H1 (cell line): ENCODE results near the gene SETD1B. TPM values are rescaled to one million over a fixed set of nuclear protein-coding genes. Genes with fewer than 3 reads are reported as not detected.

Experiments used
- CREB1 ChIP-seq: IDR thresholded peaks from 2 replicates; pipeline ENCODE4 v1.6.1; 2012; ENCODE audit warnings: inconsistent platforms
- CTBP2 ChIP-seq: IDR thresholded peaks from 2 replicates; pipeline ENCODE4 v1.7.0; 2011; ENCODE audit warnings: borderline replicate concordance, mild to moderate bottlenecking, moderate library complexity, mixed read lengths, low read length; ENCODE audit not compliant: insufficient read depth, insufficient read length
- GABPA ChIP-seq: IDR thresholded peaks from 2 replicates; pipeline ENCODE4 v1.6.1; 2011; ENCODE audit warnings: mild to moderate bottlenecking, low read length, moderate library complexity, borderline replicate concordance; ENCODE audit not compliant: insufficient read depth
- SUZ12 ChIP-seq: fragments of 200-600 bp; sonication (generic); IDR thresholded peaks from 2 replicates; pipeline ENCODE4 v1.6.1; 2012; ENCODE audit warnings: mild to moderate bottlenecking, inconsistent platforms, low read length, moderate library complexity, mixed read lengths
- ZNF274 ChIP-seq: IDR thresholded peaks from 2 replicates; pipeline ENCODE4 v1.7.0; 2012; ENCODE audit warnings: low read length, borderline replicate concordance; ENCODE audit errors: extremely low read depth
- polyA plus RNA-seq, 7 experiments: library from polyadenylated mRNA; depleted of rRNA in 3 of 7; stranded (reverse) in 5 of 7; unstranded in 2 of 7; fragments of >200 nt in 5 of 7; fragments of 200-250 nt in 2 of 7; gene quantifications; 1 replicate in 5 of 7; 2 replicates in 1 of 7; 4 replicates in 1 of 7; pipeline versions ENCODE4 v1.2.1 to v1.2.3, GENCODE V29; 2011 to 2013; ENCODE audit warnings: missing spikeins in 2 of 7, mixed read lengths in 2 of 7
- total RNA-seq: library from RNA; stranded (reverse); fragmentation: NEBNext Ultra II Directional; extraction: Animal tissue kit (Norgen Biotek cat#: 25700); gene quantifications from 2 replicates; pipeline ENCODE4 v1.2.1, GENCODE V29; 2021
- TF ChIP-seq, protein P1 (sequence below): IDR thresholded peaks from 2 replicates; pipeline ENCODE4 v1.6.1; 2012; ENCODE audit warnings: inconsistent platforms

SETD1B gene
- total and polyA plus RNA-seq, 2 of the 8 experiments (the other 6 are each of a cell fraction or from before 2014, with no cell fraction given) = 1.3 to 17.7 TPM

DNA sequence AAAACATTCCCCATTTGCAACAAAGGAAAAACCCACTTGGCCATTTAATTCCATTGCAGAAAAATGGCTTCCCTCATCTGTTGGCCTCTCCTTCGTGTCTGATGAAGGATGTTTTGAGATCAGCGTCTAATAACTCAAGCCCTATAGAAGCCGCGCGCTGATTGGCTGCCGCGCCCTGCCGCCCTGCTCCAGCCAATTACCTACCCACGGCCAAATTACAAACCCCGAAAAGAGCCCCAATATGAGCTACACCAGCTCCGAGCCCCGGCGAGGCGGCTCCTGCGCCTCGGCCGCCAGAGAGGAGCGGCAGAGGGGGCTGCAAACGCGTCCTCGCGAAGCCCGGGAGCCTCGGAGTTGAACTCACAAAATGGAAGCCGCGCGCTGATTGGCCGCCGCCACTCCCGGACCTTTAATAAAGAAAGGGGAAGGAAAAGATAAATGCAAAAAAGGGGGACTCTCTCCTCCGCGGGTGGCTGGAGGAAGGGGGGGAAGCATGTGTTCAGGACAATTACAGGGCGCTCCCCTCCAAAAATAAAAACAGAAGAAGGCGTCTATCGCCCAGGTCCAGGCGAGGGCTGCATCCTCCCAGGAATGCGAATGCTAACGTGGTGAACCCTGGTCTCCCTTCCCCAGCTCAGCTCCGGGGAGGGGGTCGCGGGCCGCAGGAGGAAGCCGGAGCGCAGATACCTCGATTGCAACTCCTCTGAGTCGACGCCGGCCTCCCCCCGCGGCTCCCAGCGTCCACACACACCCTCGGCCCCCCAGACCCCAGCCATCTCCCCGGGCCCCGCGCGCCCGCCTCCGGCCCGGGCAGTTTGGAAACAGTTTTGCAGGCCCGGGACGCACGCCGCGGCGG, 738 bp upstream of the SETD1B start (continued):
- TF ChIP-seq ZNF274 = no peak
- TF ChIP-seq CTBP2 = no peak
- TF ChIP-seq GABPA = no peak
- TF ChIP-seq, protein P1, sequence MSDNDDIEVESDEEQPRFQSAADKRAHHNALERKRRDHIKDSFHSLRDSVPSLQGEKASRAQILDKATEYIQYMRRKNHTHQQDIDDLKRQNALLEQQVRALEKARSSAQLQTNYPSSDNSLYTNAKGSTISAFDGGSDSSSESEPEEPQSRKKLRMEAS = peak; percentile 26; the same call in 1 of the 2 replicates
- no peak for TF ChIP-seq SUZ12
- TF ChIP-seq CREB1 = no peak; the same call in 1 of the 2 replicates
